DND-41 (cell line): Measurements from ENCODE around the gene HUNK.

Experiments used
- ATAC-seq: fragments of 200-7000 bp; cut with Tn5 transposase; 3 replicates; pipeline ENCODE4 v1.9.1; 2021; ENCODE audit warnings: low read depth; ENCODE audit not compliant: insufficient read depth
- DNase-seq: peaks from one replicate; pipeline ENCODE4 v3.0.0-alpha.2; 2020
- H2AFZ ChIP-seq: 2 replicates; pipeline ENCODE4 v1.6.0; 2012; ENCODE audit warnings: low read depth, low read length
- H3K27ac ChIP-seq: 2 replicates; pipeline ENCODE4 v1.5.1; 2012; ENCODE audit warnings: low read length, inconsistent platforms
- H3K27me3 ChIP-seq: fragments of 200-600 bp; sonication (generic); 2 replicates; pipeline ENCODE4 v1.6.0; 2012; ENCODE audit warnings: low read length, mild to moderate bottlenecking, inconsistent platforms; ENCODE audit not compliant: insufficient read depth, poor library complexity
- H3K36me3 ChIP-seq: 2 replicates; pipeline ENCODE4 v1.5.1; 2012; ENCODE audit warnings: low read length, inconsistent platforms; ENCODE audit not compliant: insufficient read depth
- H3K4me1 ChIP-seq: 2 replicates; pipeline ENCODE4 v1.5.1; 2012; ENCODE audit warnings: mild to moderate bottlenecking, low read length; ENCODE audit not compliant: insufficient read depth
- H3K4me2 ChIP-seq: 2 replicates; pipeline ENCODE4 v1.6.0; 2012; ENCODE audit warnings: mild to moderate bottlenecking, moderate library complexity, low read length, inconsistent platforms; ENCODE audit not compliant: insufficient read depth
- H3K4me3 ChIP-seq, 2 experiments: fragments of 200-600 bp in 1 of 2; shearing (Covaris generic) in 1 of 2; 2 replicates each; pipeline ENCODE4 v1.5.1; 2012 to 2016; ENCODE audit warnings: inconsistent platforms in 2 of 2, low read length in 2 of 2, mild to moderate bottlenecking in 2 of 2, low read depth in 1 of 2, moderate library complexity in 1 of 2
- H3K79me2 ChIP-seq: 2 replicates; pipeline ENCODE4 v1.6.0; 2012; ENCODE audit warnings: low read length, inconsistent platforms; ENCODE audit not compliant: insufficient read depth
- H3K9ac ChIP-seq: 2 replicates; pipeline ENCODE4 v1.6.0; 2012; ENCODE audit warnings: low read depth, mild to moderate bottlenecking, inconsistent platforms, low read length, moderate library complexity
- H3K9me3 ChIP-seq: 2 replicates; pipeline ENCODE4 v1.5.1; 2012; ENCODE audit warnings: low read length, moderate library complexity, mild to moderate bottlenecking, inconsistent platforms; ENCODE audit not compliant: insufficient read depth, severe bottlenecking
- H4K20me1 ChIP-seq: 2 replicates; pipeline ENCODE4 v1.6.0; 2012; ENCODE audit warnings: low read length; ENCODE audit not compliant: insufficient read depth
- CTCF ChIP-seq: IDR thresholded peaks from 2 replicates; pipeline ENCODE4 v1.5.1; 2012; ENCODE audit warnings: borderline replicate concordance, low read length, moderate library complexity, mild to moderate bottlenecking; ENCODE audit not compliant: poor library complexity, severe bottlenecking; ENCODE audit errors: extremely low read depth
- EZH2 ChIP-seq: IDR thresholded peaks from 3 replicates; pipeline ENCODE4 v1.6.1; 2012; ENCODE audit warnings: borderline replicate concordance, low read depth, mild to moderate bottlenecking, moderate library complexity, low read length, inconsistent platforms; ENCODE audit not compliant: severe bottlenecking

Gene HUNK

GRCh38 chr21:31972622-31973021, 99.8 kb downstream of the HUNK start:
- Histone ChIP-seq H3K4me3 (no peak overlapping the region), H3K36me3 (no peaks in the 10 kb centered on the region), H3K27ac (no peak overlapping the region), H4K20me1 (no peaks in the 10 kb centered on the region), H3K9ac (no peak overlapping the region), H3K4me1 (peaks cover 14% of the 10 kb centered on the region), H2AFZ (no peak overlapping the region), H3K4me2 (no peak overlapping the region), H3K79me2 (no peaks in the 10 kb centered on the region), H3K27me3 (peaks cover 11% of the 10 kb centered on the region), H3K9me3 (no peaks in the 10 kb centered on the region)
- DNase-seq = no peak
- no peak for ATAC-seq
- no peak for TF ChIP-seq CTCF
- no peak for TF ChIP-seq EZH2

GRCh38 chr21:31973402-31973944, 100.7 kb downstream of the HUNK start:
- H3K4me3 ChIP-seq = no peak overlapping the region

GRCh38 chr21:31974454-31974985, 101.7 kb downstream of the HUNK start:
- Histone ChIP-seq H3K27ac (no peak overlapping the region), H2AFZ (peak overlapping the region; percentile 32), H3K4me3 (no peak overlapping the region), H4K20me1 (no peaks in the 10 kb centered on the region), H3K36me3 (no peaks in the 10 kb centered on the region), H3K9me3 (no peaks in the 10 kb centered on the region), H3K4me2 (peak overlapping the region; percentile 14; the same call in 1 of the 2 replicates), H3K9ac (no peak overlapping the region), H3K4me1 (peaks cover 14% of the 10 kb centered on the region), H3K27me3 (peaks cover 11% of the 10 kb centered on the region), H3K79me2 (no peaks in the 10 kb centered on the region)
- TF ChIP-seq EZH2 (no peak), CTCF (peak; percentile 44)
- peak; percentile 74 for DNase-seq
- peak; percentile 99 for ATAC-seq

More at GRCh38 chr21:31973402-31973944, 100.7 kb downstream of the HUNK start:
- Histone ChIP-seq H2AFZ (no peak overlapping the region), H3K4me1 (peaks cover 14% of the 10 kb centered on the region), H3K9ac (no peak overlapping the region), H3K9me3 (no peaks in the 10 kb centered on the region), H4K20me1 (no peaks in the 10 kb centered on the region), H3K27me3 (peaks cover 11% of the 10 kb centered on the region), H3K36me3 (no peaks in the 10 kb centered on the region), H3K79me2 (no peaks in the 10 kb centered on the region), H3K27ac (no peak overlapping the region), H3K4me2 (no peak overlapping the region)
- no peak for ATAC-seq
- no peak for TF ChIP-seq CTCF
- no peak for TF ChIP-seq EZH2
- no peak for DNase-seq
